ENCODE measurements around the gene CRPPA.
"Not testable (repeated sequence)": the region's sequence is repeated elsewhere in the genome, so short reads cannot be mapped to it uniquely, and the experiment has no call there.

The CRPPA gene

GRCh38 chr7:16447876-16448275 lies 26.5 kb upstream of the CRPPA start:
- Histone ChIP-seq H3K4me3 (ENCODE audit: low read length) (no peak overlapping the region), H3K27ac (ENCODE audit: low read length) (no peak overlapping the region), H3K9me3 (ENCODE audit: control insufficient read depth, insufficient read depth, low read length) (no peaks in the 10 kb centered on the region), H3K4me1 (ENCODE audit: control insufficient read depth, insufficient read depth, low read length) (no peaks in the 10 kb centered on the region), H3K36me3 (ENCODE audit: control insufficient read depth, insufficient read depth, low read length) (no peaks in the 10 kb centered on the region), H3K27me3 (ENCODE audit: control insufficient read depth, insufficient read depth, low read length) (no peaks in the 10 kb centered on the region)
- no peak for DNase-seq (ENCODE audit: low read depth, low spot score)
- no CpG with 5 or more reads among the region's 1 CpG for WGBS (ENCODE audit: insufficient coverage, insufficient read length)

GRCh38 chr7:16446508-16446907 lies 25.2 kb upstream of the CRPPA start:
- no peaks in the 10 kb centered on the region for H3K27me3 ChIP-seq (ENCODE audit: control insufficient read depth, insufficient read depth, low read length)
- no peak overlapping the region for H3K27ac ChIP-seq (ENCODE audit: low read length)
- no CpG with 5 or more reads among the region's 1 CpG for WGBS (ENCODE audit: insufficient coverage, insufficient read length)

GRCh38 chr7:16443871-16444270 lies 22.5 kb upstream of the CRPPA start:
- not testable (repeated sequence) for H3K27ac ChIP-seq (ENCODE audit: low read length); H3K27me3 ChIP-seq (ENCODE audit: control insufficient read depth, insufficient read depth, low read length); H3K4me3 ChIP-seq (ENCODE audit: low read length); DNase-seq (ENCODE audit: low read depth, low spot score); H3K36me3 ChIP-seq (ENCODE audit: control insufficient read depth, insufficient read depth, low read length); H3K9me3 ChIP-seq (ENCODE audit: control insufficient read depth, insufficient read depth, low read length); H3K4me1 ChIP-seq (ENCODE audit: control insufficient read depth, insufficient read depth, low read length)
- no CpG with 5 or more reads among the region's 2 CpGs for WGBS (ENCODE audit: insufficient coverage, insufficient read length)

More at GRCh38 chr7:16446508-16446907, 25.2 kb upstream of the CRPPA start:
- H3K9me3 ChIP-seq (ENCODE audit: control insufficient read depth, insufficient read depth, low read length) = no peaks in the 10 kb centered on the region
- H3K36me3 ChIP-seq (ENCODE audit: control insufficient read depth, insufficient read depth, low read length) = no peaks in the 10 kb centered on the region
- no peaks in the 10 kb centered on the region for H3K4me1 ChIP-seq (ENCODE audit: control insufficient read depth, insufficient read depth, low read length)
- DNase-seq (ENCODE audit: low read depth, low spot score) = no peak
- H3K4me3 ChIP-seq (ENCODE audit: low read length) = no peak overlapping the region

- Histone ChIP-seq H3K4me1 (ENCODE audit: control insufficient read depth, insufficient read depth, low read length) (no peaks in the 10 kb centered on the region), H3K36me3 (ENCODE audit: control insufficient read depth, insufficient read depth, low read length) (no peaks in the 10 kb centered on the region), H3K27me3 (ENCODE audit: control insufficient read depth, insufficient read depth, low read length) (no peaks in the 10 kb centered on the region), H3K9me3 (ENCODE audit: control insufficient read depth, insufficient read depth, low read length) (no peaks in the 10 kb centered on the region), H3K4me3 (ENCODE audit: low read length) (no peak overlapping the region), H3K27ac (ENCODE audit: low read length) (no peak overlapping the region)
- DNase-seq (ENCODE audit: low read depth, low spot score) = no peak
Observed at GRCh38 chr7:16438988-16439387, 17.6 kb upstream of the CRPPA start.

- H3K27ac ChIP-seq (ENCODE audit: low read length) = no peak overlapping the region
- no peak for DNase-seq (ENCODE audit: low read depth, low spot score)
- H3K4me3 ChIP-seq (ENCODE audit: low read length) = no peak overlapping the region
- no peaks in the 10 kb centered on the region for H3K36me3 ChIP-seq (ENCODE audit: control insufficient read depth, insufficient read depth, low read length)
- no peaks in the 10 kb centered on the region for H3K9me3 ChIP-seq (ENCODE audit: control insufficient read depth, insufficient read depth, low read length)
- no peaks in the 10 kb centered on the region for H3K4me1 ChIP-seq (ENCODE audit: control insufficient read depth, insufficient read depth, low read length)
- no peaks in the 10 kb centered on the region for H3K27me3 ChIP-seq (ENCODE audit: control insufficient read depth, insufficient read depth, low read length)
- WGBS (ENCODE audit: insufficient coverage, insufficient read length) = no CpG with 5 or more reads among the region's 2 CpGs
Observed at GRCh38 chr7:16436306-16436705, 15.0 kb upstream of the CRPPA start.

DNA sequence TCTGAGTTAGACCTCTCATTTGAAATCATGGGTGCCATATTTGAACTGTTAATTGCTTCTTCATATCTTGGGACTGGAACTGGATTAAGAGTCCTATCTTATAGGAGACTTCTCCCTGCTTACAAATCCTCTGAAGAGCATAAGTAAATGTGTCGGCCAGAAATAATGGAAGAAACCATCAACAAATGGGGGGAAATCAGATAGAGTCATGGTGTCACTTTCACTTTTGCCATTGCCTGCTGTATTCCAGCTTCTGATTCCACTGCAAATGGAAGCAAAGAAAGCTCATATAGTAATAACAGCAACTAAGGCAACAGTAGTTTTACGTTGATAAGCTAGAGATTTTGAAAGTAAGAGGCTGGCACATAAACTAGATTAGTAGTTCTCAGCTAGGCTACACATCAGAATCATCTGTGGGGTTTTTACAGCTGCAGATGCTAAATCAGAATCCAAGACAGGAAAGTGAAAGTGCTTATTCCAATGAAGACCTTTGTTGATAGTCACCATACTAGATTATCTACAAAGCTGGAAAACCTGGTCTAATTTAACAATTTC lies 12.3 kb upstream of the CRPPA start:
- H3K27ac ChIP-seq (ENCODE audit: low read length) = no peak overlapping the region
- DNase-seq (ENCODE audit: low read depth, low spot score) = no peak
- no CpG with 5 or more reads among the region's 2 CpGs for WGBS (ENCODE audit: insufficient coverage, insufficient read length)
- no peaks in the 10 kb centered on the region for H3K27me3 ChIP-seq (ENCODE audit: control insufficient read depth, insufficient read depth, low read length)
- no peak overlapping the region for H3K4me3 ChIP-seq (ENCODE audit: low read length)
- H3K36me3 ChIP-seq (ENCODE audit: control insufficient read depth, insufficient read depth, low read length) = no peaks in the 10 kb centered on the region
- no peaks in the 10 kb centered on the region for H3K9me3 ChIP-seq (ENCODE audit: control insufficient read depth, insufficient read depth, low read length)
- no peaks in the 10 kb centered on the region for H3K4me1 ChIP-seq (ENCODE audit: control insufficient read depth, insufficient read depth, low read length)

GRCh38 chr7:16432425-16432731 lies 11.0 kb upstream of the CRPPA start:
- no CpG with 5 or more reads among the region's 1 CpG for WGBS (ENCODE audit: insufficient coverage, insufficient read length)
- Histone ChIP-seq H3K4me3 (ENCODE audit: low read length) (no peak overlapping the region), H3K9me3 (ENCODE audit: control insufficient read depth, insufficient read depth, low read length) (no peaks in the 10 kb centered on the region), H3K4me1 (ENCODE audit: control insufficient read depth, insufficient read depth, low read length) (no peaks in the 10 kb centered on the region), H3K27ac (ENCODE audit: low read length) (no peak overlapping the region), H3K27me3 (ENCODE audit: control insufficient read depth, insufficient read depth, low read length) (no peaks in the 10 kb centered on the region), H3K36me3 (ENCODE audit: control insufficient read depth, insufficient read depth, low read length) (no peaks in the 10 kb centered on the region)
- no peak for DNase-seq (ENCODE audit: low read depth, low spot score)

DNA sequence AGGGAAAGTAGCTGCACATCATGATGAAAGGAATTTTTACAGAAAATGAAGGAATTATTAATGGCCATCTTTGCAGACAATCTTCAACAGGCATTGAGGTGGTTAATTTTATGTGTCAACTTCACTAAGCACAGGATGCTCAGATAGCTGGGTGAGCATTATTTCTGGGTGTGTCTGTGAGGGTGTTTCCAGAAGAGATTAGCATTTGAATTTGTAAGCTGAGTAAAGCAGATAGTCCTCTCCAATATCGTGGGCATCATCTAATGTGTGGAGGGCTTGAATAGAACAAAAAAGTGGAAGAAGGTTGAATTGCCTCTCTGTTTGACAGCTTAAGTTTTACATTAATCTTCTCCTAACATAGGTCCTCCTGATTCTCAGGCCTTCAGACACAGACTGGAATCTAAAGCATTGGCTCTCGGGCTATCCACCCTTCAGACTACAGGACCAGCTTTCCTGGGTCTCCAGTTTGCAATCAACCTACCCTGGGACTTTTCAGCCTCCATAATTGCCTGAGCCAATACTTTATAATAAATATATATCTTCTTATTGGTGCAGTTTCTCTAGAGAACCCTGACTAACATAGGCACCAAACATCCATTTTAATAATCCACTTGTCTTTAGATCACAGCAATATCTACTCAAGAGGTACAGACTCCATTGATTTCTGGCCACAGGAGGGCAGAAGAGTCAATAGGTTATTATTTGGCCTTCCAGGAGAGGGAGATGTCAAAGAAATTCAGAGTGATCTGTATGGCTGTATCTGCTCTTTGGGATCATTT lies 10.5 kb upstream of the CRPPA start:
- Histone ChIP-seq H3K36me3 (ENCODE audit: control insufficient read depth, insufficient read depth, low read length) (no peaks in the 10 kb centered on the region), H3K27ac (ENCODE audit: low read length) (no peak overlapping the region), H3K27me3 (ENCODE audit: control insufficient read depth, insufficient read depth, low read length) (no peaks in the 10 kb centered on the region), H3K4me1 (ENCODE audit: control insufficient read depth, insufficient read depth, low read length) (no peaks in the 10 kb centered on the region), H3K9me3 (ENCODE audit: control insufficient read depth, insufficient read depth, low read length) (no peaks in the 10 kb centered on the region), H3K4me3 (ENCODE audit: low read length) (no peak overlapping the region)
- peak; percentile 29 for DNase-seq (ENCODE audit: low read depth, low spot score)
- no CpG with 5 or more reads among the region's 2 CpGs for WGBS (ENCODE audit: insufficient coverage, insufficient read length)

- Histone ChIP-seq H3K36me3 (ENCODE audit: control insufficient read depth, insufficient read depth, low read length) (no peaks in the 10 kb centered on the region), H3K27me3 (ENCODE audit: control insufficient read depth, insufficient read depth, low read length) (no peaks in the 10 kb centered on the region), H3K4me1 (ENCODE audit: control insufficient read depth, insufficient read depth, low read length) (no peaks in the 10 kb centered on the region), H3K27ac (ENCODE audit: low read length) (no peak overlapping the region), H3K4me3 (ENCODE audit: low read length) (no peak overlapping the region), H3K9me3 (ENCODE audit: control insufficient read depth, insufficient read depth, low read length) (no peaks in the 10 kb centered on the region)
- no CpG with 5 or more reads among the region's 3 CpGs for WGBS (ENCODE audit: insufficient coverage, insufficient read length)
- DNase-seq (ENCODE audit: low read depth, low spot score) = no peak
Observed at GRCh38 chr7:16430133-16430532, 8.8 kb upstream of the CRPPA start.

DNA sequence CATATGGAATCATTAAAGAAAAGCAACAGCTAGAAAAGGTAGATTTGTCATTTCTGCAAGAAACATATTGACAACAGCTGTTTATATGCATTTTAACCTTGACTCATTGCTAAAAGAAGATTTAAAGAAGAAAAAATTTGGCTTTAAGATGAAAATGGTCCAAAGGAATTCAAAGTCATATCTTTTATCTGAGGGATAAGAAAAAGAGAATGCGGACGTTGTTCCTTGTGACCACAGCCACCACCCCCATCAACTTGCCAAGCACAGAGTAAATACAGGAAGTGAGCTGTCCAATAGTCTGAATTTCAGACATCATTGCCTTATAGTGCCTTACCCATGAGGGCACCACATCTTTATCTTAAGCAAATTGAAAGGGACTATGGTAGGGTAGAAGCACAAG lies 7.3 kb upstream of the CRPPA start:
- H3K4me3 ChIP-seq (ENCODE audit: low read length) = no peak overlapping the region
- DNase-seq (ENCODE audit: low read depth, low spot score) = no peak

GRCh38 chr7:16428182-16428581 lies 6.8 kb upstream of the CRPPA start:
- H3K27ac ChIP-seq (ENCODE audit: low read length) = no peak overlapping the region
- no peaks in the 10 kb centered on the region for H3K9me3 ChIP-seq (ENCODE audit: control insufficient read depth, insufficient read depth, low read length)
- no peak overlapping the region for H3K4me3 ChIP-seq (ENCODE audit: low read length)
- H3K36me3 ChIP-seq (ENCODE audit: control insufficient read depth, insufficient read depth, low read length) = no peaks in the 10 kb centered on the region
- H3K4me1 ChIP-seq (ENCODE audit: control insufficient read depth, insufficient read depth, low read length) = no peaks in the 10 kb centered on the region
- H3K27me3 ChIP-seq (ENCODE audit: control insufficient read depth, insufficient read depth, low read length) = no peaks in the 10 kb centered on the region
- DNase-seq (ENCODE audit: low read depth, low spot score) = no peak

More for the DNA sequence above, 7.3 kb upstream of the CRPPA start:
- Histone ChIP-seq H3K27ac (ENCODE audit: low read length) (no peak overlapping the region), H3K4me1 (ENCODE audit: control insufficient read depth, insufficient read depth, low read length) (no peaks in the 10 kb centered on the region), H3K27me3 (ENCODE audit: control insufficient read depth, insufficient read depth, low read length) (no peaks in the 10 kb centered on the region), H3K9me3 (ENCODE audit: control insufficient read depth, insufficient read depth, low read length) (no peaks in the 10 kb centered on the region), H3K36me3 (ENCODE audit: control insufficient read depth, insufficient read depth, low read length) (no peaks in the 10 kb centered on the region)
- WGBS (ENCODE audit: insufficient coverage, insufficient read length) = no CpG with 5 or more reads among the region's 2 CpGs
